AG09309 (cell line): ENCODE measurements around the gene DNAJB14.

Experiments used
- DNase-seq: peaks from one replicate; pipeline ENCODE4 v3.0.0-alpha.2; 2010; ENCODE audit warnings: low read depth
- H3K4me3 ChIP-seq: 2 replicates; pipeline ENCODE4 v1.5.1; 2011; ENCODE audit warnings: mild to moderate bottlenecking, low read depth, low read length, moderate library complexity; ENCODE audit not compliant: control insufficient read depth
- TF ChIP-seq, protein P1 (sequence below): IDR thresholded peaks from 2 replicates; pipeline ENCODE4 v1.5.1; 2011; ENCODE audit warnings: mild to moderate bottlenecking, low read depth, low read length, inconsistent platforms; ENCODE audit not compliant: insufficient read depth, control insufficient read depth; ENCODE audit errors: missing control alignments

The DNAJB14 gene

DNA sequence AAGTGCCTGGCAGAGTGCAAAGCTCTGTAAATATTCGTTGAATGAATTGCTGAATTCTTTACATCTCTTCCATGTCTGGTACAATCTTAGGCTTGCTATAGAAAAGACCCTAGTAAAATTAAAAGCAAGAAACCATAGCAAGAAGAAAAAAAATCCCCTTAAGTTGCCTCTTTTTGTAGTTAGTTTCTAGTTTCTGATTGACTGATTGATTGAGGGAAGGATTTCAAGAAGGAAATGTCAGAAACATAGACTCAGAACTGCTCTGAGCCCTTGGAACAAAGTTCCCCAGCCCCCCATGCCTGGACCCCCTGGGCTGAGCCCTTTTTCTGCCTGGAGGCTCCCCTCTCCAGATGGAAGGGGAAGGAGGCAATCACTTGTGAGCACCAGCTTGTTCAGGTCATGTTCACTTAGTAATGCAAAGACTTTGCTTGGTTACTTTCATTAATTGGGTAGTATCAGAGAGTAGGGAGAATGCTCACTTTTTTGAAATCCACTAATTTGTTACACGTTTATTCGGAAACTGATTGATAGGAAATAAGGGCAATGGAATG is 94.1 kb downstream of the DNAJB14 start:
- no peak for DNase-seq
- TF ChIP-seq, protein P1, sequence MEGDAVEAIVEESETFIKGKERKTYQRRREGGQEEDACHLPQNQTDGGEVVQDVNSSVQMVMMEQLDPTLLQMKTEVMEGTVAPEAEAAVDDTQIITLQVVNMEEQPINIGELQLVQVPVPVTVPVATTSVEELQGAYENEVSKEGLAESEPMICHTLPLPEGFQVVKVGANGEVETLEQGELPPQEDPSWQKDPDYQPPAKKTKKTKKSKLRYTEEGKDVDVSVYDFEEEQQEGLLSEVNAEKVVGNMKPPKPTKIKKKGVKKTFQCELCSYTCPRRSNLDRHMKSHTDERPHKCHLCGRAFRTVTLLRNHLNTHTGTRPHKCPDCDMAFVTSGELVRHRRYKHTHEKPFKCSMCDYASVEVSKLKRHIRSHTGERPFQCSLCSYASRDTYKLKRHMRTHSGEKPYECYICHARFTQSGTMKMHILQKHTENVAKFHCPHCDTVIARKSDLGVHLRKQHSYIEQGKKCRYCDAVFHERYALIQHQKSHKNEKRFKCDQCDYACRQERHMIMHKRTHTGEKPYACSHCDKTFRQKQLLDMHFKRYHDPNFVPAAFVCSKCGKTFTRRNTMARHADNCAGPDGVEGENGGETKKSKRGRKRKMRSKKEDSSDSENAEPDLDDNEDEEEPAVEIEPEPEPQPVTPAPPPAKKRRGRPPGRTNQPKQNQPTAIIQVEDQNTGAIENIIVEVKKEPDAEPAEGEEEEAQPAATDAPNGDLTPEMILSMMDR, result no peak
- H3K4me3 ChIP-seq, result no peak overlapping the region

GRCh38 chr4:99848591-99849001 is 97.8 kb downstream of the DNAJB14 start:
- TF ChIP-seq, protein P1, result no peak
- H3K4me3 ChIP-seq, result no peak overlapping the region
- DNase-seq, result no peak

DNA sequence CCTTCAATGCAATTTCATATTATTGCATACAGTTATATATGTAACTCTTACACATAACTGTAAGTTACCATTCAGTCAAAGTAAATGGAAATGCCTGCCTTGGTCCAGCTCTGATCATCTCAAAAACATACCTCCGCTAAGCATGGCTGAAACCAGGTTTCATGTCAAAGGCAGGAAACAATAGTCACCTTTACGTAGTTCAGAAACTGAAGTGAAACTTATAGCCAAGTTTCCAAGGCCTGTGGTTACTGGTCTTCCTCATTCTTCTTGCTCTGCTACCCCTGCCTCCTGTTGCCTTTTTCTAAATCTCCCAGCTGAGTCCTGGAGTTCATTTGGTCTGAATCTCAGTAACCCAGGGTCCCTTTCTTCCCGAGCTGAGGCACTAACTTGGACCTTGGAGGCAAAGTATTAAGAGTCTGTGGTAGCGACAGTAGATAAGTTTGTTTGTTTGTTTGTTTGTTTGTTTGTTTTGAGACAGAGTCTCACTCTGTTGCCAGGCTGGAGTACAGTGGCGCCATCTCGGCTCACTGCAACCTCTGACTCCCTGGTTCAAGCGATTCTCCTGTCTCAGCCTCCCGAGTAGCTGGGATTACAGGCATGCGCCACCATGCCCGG is 98.9 kb downstream of the DNAJB14 start:
- DNase-seq, result no peak
- TF ChIP-seq, protein P1, result no peak
- H3K4me3 ChIP-seq, result no peak overlapping the region

- TF ChIP-seq, protein P1, result no peak
- DNase-seq, result no peak
- no peak overlapping the region for H3K4me3 ChIP-seq
These were observed 99.5 kb downstream of the DNAJB14 start for GRCh38 chr4:99846891-99847290.
